Prostate gland (tissue), 2 donors: ENCODE results near the gene S100A9. TPM values are rescaled to one million over a fixed set of nuclear protein-coding genes. Genes with fewer than 3 reads are reported as not detected.
"Not testable (repeated sequence)": the region's sequence is repeated elsewhere in the genome, so short reads cannot be mapped to it uniquely, and the experiment has no call there.

ENCODE experiments used
- DNase-seq: peaks from one replicate; pipeline ENCODE4 v3.0.0-alpha.2; 2019; ENCODE audit warnings: low spot score
- H3K27ac ChIP-seq, 2 donors: fragments of 200-600 bp; sonication (generic); 2 replicates each; pipeline ENCODE4 v1.5.1; 2017 to 2019
- H3K27me3 ChIP-seq: fragments of 200-600 bp; sonication (generic); replicated peaks from 2 replicates; pipeline ENCODE4 v1.5.1; 2019; ENCODE audit not compliant: insufficient read depth
- H3K36me3 ChIP-seq, 2 donors: fragments of 200-600 bp; sonication (generic); 1 replicate in 1 of 2; 2 replicates in 1 of 2; pipeline versions ENCODE4 v1.5.1 to v1.8.1; 2017 to 2019
- H3K4me1 ChIP-seq: fragments of 200-600 bp; sonication (generic); replicated peaks from 2 replicates; pipeline ENCODE4 v1.5.1; 2019
- H3K4me3 ChIP-seq, 2 donors: fragments of 200-600 bp; sonication (generic); 2 replicates each; pipeline ENCODE4 v1.5.1; 2017 to 2019
- H3K9me3 ChIP-seq: fragments of 200-600 bp; sonication (generic); 2 replicates; pipeline ENCODE4 v1.5.1; 2017
- CTCF ChIP-seq, 4 experiments: fragments of 200-600 bp in 2 of 4; fragments of 450-650 bp in 2 of 4; sonication (generic) in 2 of 4; IDR thresholded peaks; 1 replicate in 3 of 4; 2 replicates in 1 of 4; pipeline ENCODE4 v1.5.1; 2016 to 2019; ENCODE audit warnings: antibody characterized with exemption in 4 of 4, mild to moderate bottlenecking in 2 of 4, moderate library complexity in 2 of 4
- POLR2A ChIP-seq: fragments of 450-650 bp; IDR thresholded peaks from one replicate; pipeline ENCODE4 v1.6.1; 2016; ENCODE audit warnings: antibody characterized with exemption, mild to moderate bottlenecking
- POLR2AphosphoS5 ChIP-seq: sonication (generic); formaldehyde crosslinking; IDR thresholded peaks from one replicate; pipeline ENCODE4 v1.6.1; 2017; ENCODE audit warnings: antibody characterized with exemption
- WGBS: methylation state at CpG from one replicate; pipeline ENCODE4 v1.1.5; 2018; 5-methylcytosine and 5-hydroxymethylcytosine counted together
- intact Hi-C: fragments of 100-400 bp; cut with DNase I; formaldehyde crosslinking; loops from one replicate; pipeline ENCODE4 v1.14.2; 2022
- total RNA-seq, 2 donors: library from RNA; depleted of rRNA; stranded (reverse); fragments of >200 nt; gene quantifications; one replicate each; pipeline ENCODE4 v1.1.0, GENCODE V29; 2016

S100A9 gene
- total RNA-seq, 2 donors from 2014 or later, result 25.6 to 45.2 TPM

- intact Hi-C loops, result no loop called here
- H3K27me3 ChIP-seq, result no peaks in the 10 kb centered on the region
- no peak within 1 kb of the TSS for H3K27ac ChIP-seq
- 81% methylated on average over 4 of the region's 4 CpGs for WGBS
- no peak within 1 kb of the TSS for H3K4me3 ChIP-seq
- no peaks in the 10 kb centered on the region for H3K36me3 ChIP-seq
- DNase-seq, result no peak
- H3K9me3 ChIP-seq, result no peaks in the 10 kb centered on the region
- TF ChIP-seq POLR2A, result no peak
- TF ChIP-seq POLR2AphosphoS5, result no peak
- no peak for TF ChIP-seq CTCF (IDR thresholded peaks at IDR 0.05)
- H3K4me1 ChIP-seq, result no peaks in the 10 kb centered on the region
Observed at GRCh38 chr1:153312570-153313186, 45.0 kb upstream of the S100A9 start, which contains the start of gene PGLYRP3. TSS of gene PGLYRP3 (minus strand) at chr1:153312952. CDS start at chr1:153310665, 2,287 bp downstream.

- TF ChIP-seq POLR2A (no peak), CTCF (IDR thresholded peaks at IDR 0.05) (no peak), POLR2AphosphoS5 (no peak)
- H3K27ac ChIP-seq, result no peak overlapping the region
- H3K27me3 ChIP-seq, result no peaks in the 10 kb centered on the region
- intact Hi-C loops, result no loop called here
- no peak for DNase-seq
- H3K9me3 ChIP-seq, result no peaks in the 10 kb centered on the region
- H3K36me3 ChIP-seq, result no peaks in the 10 kb centered on the region
- no peaks in the 10 kb centered on the region for H3K4me1 ChIP-seq
- H3K4me3 ChIP-seq, result no peak overlapping the region
- WGBS, result 91% methylated on average over 2 of the region's 2 CpGs
Observed at GRCh38 chr1:153313288-153313687, 44.4 kb upstream of the S100A9 start.

- DNase-seq, H3K27me3 ChIP-seq, H3K4me3 ChIP-seq, H3K4me1 ChIP-seq, H3K36me3 ChIP-seq, H3K27ac ChIP-seq, intact Hi-C loops, H3K9me3 ChIP-seq: not testable (repeated sequence)
Observed at GRCh38 chr1:153314388-153314787, 43.3 kb upstream of the S100A9 start.

- H3K4me3 ChIP-seq, H3K27me3 ChIP-seq, intact Hi-C loops, DNase-seq, H3K36me3 ChIP-seq, H3K27ac ChIP-seq, H3K9me3 ChIP-seq, H3K4me1 ChIP-seq: not testable (repeated sequence)
Observed at GRCh38 chr1:153316013-153316412, 41.6 kb upstream of the S100A9 start.

GRCh38 chr1:153318145-153318544 lies 39.5 kb upstream of the S100A9 start:
- H3K9me3 ChIP-seq, result not testable (repeated sequence)

GRCh38 chr1:153322568-153322967 lies 35.1 kb upstream of the S100A9 start:
- Histone ChIP-seq H3K9me3 (no peaks in the 10 kb centered on the region), H3K27ac (no peak overlapping the region), H3K4me1 (no peaks in the 10 kb centered on the region), H3K27me3 (no peaks in the 10 kb centered on the region), H3K36me3 (no peaks in the 10 kb centered on the region), H3K4me3 (no peak overlapping the region)
- TF ChIP-seq CTCF (IDR thresholded peaks at IDR 0.05) (no peak), POLR2A (no peak), POLR2AphosphoS5 (no peak)
- DNase-seq, result no peak
- intact Hi-C loops, result no loop called here
- WGBS, result 49% methylated on average over 1 of the region's 1 CpG

More at GRCh38 chr1:153318145-153318544, 39.5 kb upstream of the S100A9 start:
- H3K27ac ChIP-seq, DNase-seq, H3K36me3 ChIP-seq, intact Hi-C loops, H3K4me1 ChIP-seq, H3K27me3 ChIP-seq, H3K4me3 ChIP-seq: not testable (repeated sequence)
- WGBS, result 89% methylated on average over 7 of the region's 7 CpGs
